Liver (tissue), 9 donors: ENCODE measurements around the gene TTC38. TPM values are rescaled to one million over a fixed set of nuclear protein-coding genes. Genes with fewer than 3 reads are reported as not detected.
"Not testable (repeated sequence)": the region's sequence is repeated elsewhere in the genome, so short reads cannot be mapped to it uniquely, and the experiment has no call there.

Source experiments
- DNase-seq: peaks from one replicate; pipeline ENCODE4 v3.0.0-alpha.2; 2017; ENCODE audit warnings: low spot score
- H3K27ac ChIP-seq, 2 donors: one replicate each; pipeline ENCODE4 v1.7.0; 2013; ENCODE audit warnings: inconsistent platforms in 2 of 2, low read length in 2 of 2, control low read depth in 1 of 2, low read depth in 1 of 2, mild to moderate bottlenecking in 1 of 2
- H3K27me3 ChIP-seq, 4 donors: one replicate each; pipeline versions ENCODE4 v1.6.1 to v1.7.0; 2013; ENCODE audit warnings: low read length in 3 of 4, inconsistent platforms in 1 of 4, mild to moderate bottlenecking in 1 of 4, moderate library complexity in 1 of 4; ENCODE audit not compliant: control insufficient read depth in 4 of 4, insufficient read depth in 4 of 4
- H3K36me3 ChIP-seq, 4 donors: one replicate each; pipeline versions ENCODE4 v1.6.1 to v1.7.0; 2013; ENCODE audit warnings: low read length in 3 of 4, mild to moderate bottlenecking in 3 of 4, low read depth in 1 of 4, moderate library complexity in 1 of 4; ENCODE audit not compliant: control insufficient read depth in 4 of 4, insufficient read depth in 3 of 4
- H3K4me1 ChIP-seq, 4 donors: one replicate each; pipeline versions ENCODE4 v1.6.1 to v1.7.0; 2013; ENCODE audit warnings: low read length in 3 of 4, mild to moderate bottlenecking in 3 of 4, moderate library complexity in 1 of 4; ENCODE audit not compliant: control insufficient read depth in 4 of 4, insufficient read depth in 4 of 4
- H3K4me3 ChIP-seq, 3 donors: one replicate each; pipeline versions ENCODE4 v1.6.1 to v1.7.0; 2013; ENCODE audit warnings: low read length in 3 of 3, control low read depth in 1 of 3, low read depth in 1 of 3, mild to moderate bottlenecking in 1 of 3
- H3K9ac ChIP-seq, 2 donors: one replicate each; pipeline ENCODE4 v1.7.0; 2013; ENCODE audit warnings: low read length in 2 of 2, mild to moderate bottlenecking in 2 of 2, moderate library complexity in 2 of 2, control low read depth in 1 of 2, low read depth in 1 of 2
- H3K9me3 ChIP-seq, 4 donors: one replicate each; pipeline versions ENCODE4 v1.6.1 to v1.7.0; 2013; ENCODE audit warnings: low read length in 3 of 4; ENCODE audit not compliant: control insufficient read depth in 4 of 4
- FOXA1 ChIP-seq: IDR thresholded peaks from 2 replicates; pipeline ENCODE4 v1.6.1; 2016; ENCODE audit warnings: antibody characterized with exemption
- FOXA2 ChIP-seq: IDR thresholded peaks from 2 replicates; pipeline ENCODE4 v1.6.1; 2016; ENCODE audit warnings: antibody characterized with exemption
- HNF4A ChIP-seq, 2 donors: conservative IDR thresholded peaks; 2 replicates each; pipeline ENCODE4 v1.6.1; 2016; ENCODE audit warnings: antibody characterized with exemption in 2 of 2, mild to moderate bottlenecking in 2 of 2
- HNF4G ChIP-seq: IDR thresholded peaks from 2 replicates; pipeline ENCODE4 v1.6.1; 2016; ENCODE audit warnings: antibody characterized with exemption
- JUND ChIP-seq, 2 donors: IDR thresholded peaks; 2 replicates each; pipeline ENCODE4 v1.6.1; 2016; ENCODE audit warnings: antibody characterized with exemption in 2 of 2
- NR2F2 ChIP-seq: IDR thresholded peaks from 2 replicates; pipeline ENCODE4 v1.6.1; 2016; ENCODE audit warnings: antibody characterized with exemption
- RAD21 ChIP-seq, 2 donors: IDR thresholded peaks; 2 replicates each; pipeline ENCODE4 v1.6.1; 2016; ENCODE audit warnings: antibody characterized with exemption in 2 of 2, mild to moderate bottlenecking in 2 of 2
- RXRA ChIP-seq, 2 donors: IDR thresholded peaks; 2 replicates each; pipeline ENCODE4 v1.6.1; 2017 to 2018; ENCODE audit warnings: antibody characterized with exemption in 2 of 2, mild to moderate bottlenecking in 1 of 2
- SP1 ChIP-seq: IDR thresholded peaks from 2 replicates; pipeline ENCODE4 v1.6.1; 2018; ENCODE audit warnings: antibody characterized with exemption, mild to moderate bottlenecking
- TAF1 ChIP-seq: conservative IDR thresholded peaks from 2 replicates; pipeline ENCODE4 v1.6.1; 2016; ENCODE audit warnings: antibody characterized with exemption, mild to moderate bottlenecking
- YY1 ChIP-seq: IDR thresholded peaks from 2 replicates; pipeline ENCODE4 v1.6.1; 2016; ENCODE audit warnings: antibody characterized with exemption, mild to moderate bottlenecking
- WGBS: extraction: QIAGEN DNeasy Blood & Tissue Kit; methylation state at CpG from one replicate; pipeline ENCODE4 v1.1.7; 2013; 5-methylcytosine and 5-hydroxymethylcytosine counted together
- polyA plus RNA-seq, 2 donors: library from polyadenylated mRNA; stranded (reverse) in 1 of 2; unstranded in 1 of 2; fragments of 200-250 nt in 1 of 2; fragments of >200 nt in 1 of 2; fragmentation: Nextera tagmentation in 1 of 2; extraction: Ambion mirVana in 1 of 2; gene quantifications; one replicate each; pipeline versions ENCODE4 v1.2.1 to v1.2.3, GENCODE V29; 2013 to 2015
- total RNA-seq, 2 donors: library from RNA; depleted of rRNA; stranded (reverse); fragments of >200 nt; gene quantifications; one replicate each; pipeline ENCODE4 v1.2.3, GENCODE V29; 2014
- TF ChIP-seq, protein P1 (sequence below): IDR thresholded peaks from 2 replicates; pipeline ENCODE4 v1.6.1; 2016; ENCODE audit warnings: antibody characterized with exemption, mild to moderate bottlenecking
- TF ChIP-seq, protein P2 (sequence below): IDR thresholded peaks from 2 replicates; pipeline ENCODE4 v1.6.1; 2016; ENCODE audit warnings: antibody characterized with exemption
- TF ChIP-seq, protein P3 (sequence below): IDR thresholded peaks from 2 replicates; pipeline ENCODE4 v1.6.1; 2016; ENCODE audit warnings: antibody characterized with exemption
- TF ChIP-seq, protein P4 (sequence below): fragments of 150-350 bp; IDR thresholded peaks from 2 replicates; pipeline ENCODE4 v1.5.1; 2017; ENCODE audit warnings: improper control_type of control experiment, low read depth, low read length; ENCODE audit not compliant: missing input control
- donor health status: healthy.
- donor health status: healthy.
- donor health status: healthy.
- donor health status: healthy.
- donor health status: healthy.

The TTC38 gene
- total and polyA plus RNA-seq, 4 donors, result 63.9 to 389 (median 128) TPM

DNA sequence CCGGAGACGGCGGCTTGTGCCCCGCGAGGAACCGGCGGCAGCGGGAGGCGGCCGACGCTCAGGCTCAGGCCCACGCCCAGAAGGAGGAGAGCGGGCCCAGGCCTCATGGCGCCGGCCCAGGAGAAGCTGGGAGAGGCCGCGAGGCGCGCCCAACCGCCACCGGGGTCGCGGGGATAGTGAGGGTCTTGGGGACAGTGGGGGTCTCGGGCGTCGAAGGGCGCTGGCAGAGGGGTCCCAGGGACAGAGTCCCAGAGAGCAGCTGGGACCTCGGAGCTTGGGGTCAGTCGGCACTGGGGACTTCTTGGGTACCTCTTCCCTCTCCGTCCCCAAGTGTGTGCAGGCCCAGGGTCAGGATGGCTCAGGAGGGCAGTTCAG lies 4.6 kb upstream of the TTC38 start, which contains the start of gene PKDREJ (continued):
- TF ChIP-seq YY1, result no peak
- TF ChIP-seq, protein P1, sequence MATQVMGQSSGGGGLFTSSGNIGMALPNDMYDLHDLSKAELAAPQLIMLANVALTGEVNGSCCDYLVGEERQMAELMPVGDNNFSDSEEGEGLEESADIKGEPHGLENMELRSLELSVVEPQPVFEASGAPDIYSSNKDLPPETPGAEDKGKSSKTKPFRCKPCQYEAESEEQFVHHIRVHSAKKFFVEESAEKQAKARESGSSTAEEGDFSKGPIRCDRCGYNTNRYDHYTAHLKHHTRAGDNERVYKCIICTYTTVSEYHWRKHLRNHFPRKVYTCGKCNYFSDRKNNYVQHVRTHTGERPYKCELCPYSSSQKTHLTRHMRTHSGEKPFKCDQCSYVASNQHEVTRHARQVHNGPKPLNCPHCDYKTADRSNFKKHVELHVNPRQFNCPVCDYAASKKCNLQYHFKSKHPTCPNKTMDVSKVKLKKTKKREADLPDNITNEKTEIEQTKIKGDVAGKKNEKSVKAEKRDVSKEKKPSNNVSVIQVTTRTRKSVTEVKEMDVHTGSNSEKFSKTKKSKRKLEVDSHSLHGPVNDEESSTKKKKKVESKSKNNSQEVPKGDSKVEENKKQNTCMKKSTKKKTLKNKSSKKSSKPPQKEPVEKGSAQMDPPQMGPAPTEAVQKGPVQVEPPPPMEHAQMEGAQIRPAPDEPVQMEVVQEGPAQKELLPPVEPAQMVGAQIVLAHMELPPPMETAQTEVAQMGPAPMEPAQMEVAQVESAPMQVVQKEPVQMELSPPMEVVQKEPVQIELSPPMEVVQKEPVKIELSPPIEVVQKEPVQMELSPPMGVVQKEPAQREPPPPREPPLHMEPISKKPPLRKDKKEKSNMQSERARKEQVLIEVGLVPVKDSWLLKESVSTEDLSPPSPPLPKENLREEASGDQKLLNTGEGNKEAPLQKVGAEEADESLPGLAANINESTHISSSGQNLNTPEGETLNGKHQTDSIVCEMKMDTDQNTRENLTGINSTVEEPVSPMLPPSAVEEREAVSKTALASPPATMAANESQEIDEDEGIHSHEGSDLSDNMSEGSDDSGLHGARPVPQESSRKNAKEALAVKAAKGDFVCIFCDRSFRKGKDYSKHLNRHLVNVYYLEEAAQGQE, result no peak

DNA sequence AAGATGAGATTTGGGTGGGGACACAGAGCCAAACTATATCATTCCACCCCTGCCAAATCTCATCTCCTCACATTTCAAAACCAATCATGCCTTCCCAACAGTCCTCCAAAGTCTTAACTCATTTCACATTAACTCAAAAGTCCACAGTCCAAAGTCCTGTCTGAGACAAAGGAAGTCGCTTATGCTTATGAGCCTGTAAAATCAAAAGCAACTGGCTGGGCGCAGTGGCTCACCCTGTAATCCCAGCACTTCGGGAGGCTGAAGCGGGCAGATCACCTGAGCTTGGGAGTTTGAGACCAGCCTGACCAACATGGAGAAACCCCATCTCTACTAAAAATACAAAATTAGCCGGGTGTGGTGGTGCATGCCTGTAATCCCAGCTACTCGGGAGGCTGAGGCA lies 3.3 kb upstream of the TTC38 start:
- not testable (repeated sequence) for H3K27ac ChIP-seq
- TF ChIP-seq SP1, result peak; percentile 70
- peak; percentile 72 for TF ChIP-seq HNF4G
- peak; percentile 16 to 36 for TF ChIP-seq RXRA (IDR thresholded peaks at IDR 0.05)
- peak; percentile 78 to 89 for TF ChIP-seq HNF4A (conservative IDR thresholded peaks at IDR 0.05)

DNA sequence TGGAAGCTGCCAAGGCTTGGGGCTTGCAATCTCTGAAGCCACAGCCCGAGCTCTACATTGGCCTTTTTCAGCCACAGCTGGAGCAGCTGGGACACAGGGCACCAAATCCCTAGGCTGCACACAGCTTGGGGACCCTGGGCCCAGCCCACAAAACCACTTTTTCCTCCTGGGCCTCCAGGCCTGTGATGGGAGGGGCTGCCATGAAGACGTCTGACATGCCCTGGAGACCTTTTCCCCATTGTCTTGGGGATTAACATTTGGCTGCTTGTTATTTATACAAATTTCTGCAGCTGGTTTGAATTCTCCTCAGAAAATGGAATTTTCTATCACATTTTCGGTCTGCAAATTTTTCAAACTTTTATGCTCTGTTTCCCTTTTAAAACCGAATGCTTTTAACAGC lies 2.2 kb upstream of the TTC38 start:
- DNase-seq, H3K4me3 ChIP-seq, H3K27ac ChIP-seq, H3K9me3 ChIP-seq, H3K27me3 ChIP-seq, H3K36me3 ChIP-seq, H3K9ac ChIP-seq: not testable (repeated sequence)
- WGBS, result 95% methylated on average over 4 of the region's 4 CpGs
- H3K4me1 ChIP-seq, result peaks cover 0 to 27% (median 20%) of the 10 kb centered on the region in 4 donors

More for the DNA sequence above, 3.3 kb upstream of the TTC38 start:
- WGBS, result 75% methylated on average over 6 of the region's 6 CpGs
- H3K4me1 ChIP-seq, result peaks cover 0 to 16% (median 14%) of the 10 kb centered on the region in 4 donors
- H3K4me3 ChIP-seq, DNase-seq, H3K9ac ChIP-seq, H3K27me3 ChIP-seq, H3K9me3 ChIP-seq, H3K36me3 ChIP-seq: not testable (repeated sequence)

DNA sequence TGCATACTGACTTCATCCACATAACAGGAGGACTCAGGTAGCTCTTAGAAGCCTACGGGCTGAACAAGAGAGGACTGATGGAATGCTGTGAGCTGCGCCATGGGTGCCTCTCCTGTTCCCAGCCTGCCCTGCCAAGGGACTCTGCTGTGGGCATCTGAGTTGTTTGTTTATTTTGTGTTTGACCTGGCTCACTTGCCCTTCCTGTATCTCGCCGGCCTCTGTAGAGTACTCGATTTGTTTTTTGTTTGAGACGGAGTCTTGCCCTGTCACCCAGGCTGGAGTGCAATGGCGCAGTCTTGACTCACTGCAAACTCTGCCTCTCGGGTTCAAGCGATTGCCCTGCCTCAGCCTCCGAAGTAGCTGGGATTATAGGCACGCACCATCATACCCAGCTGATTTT lies 1.8 kb downstream of the TTC38 start:
- H3K36me3 ChIP-seq, result peaks cover 5 to 35% (median 25%) of the 10 kb centered on the region in 4 donors
- H3K27ac ChIP-seq, result peak overlapping the region; percentile 95 to 96
- DNase-seq, result no peak
- H3K9me3 ChIP-seq, result no peaks in the 10 kb centered on the region
- WGBS, result 29% methylated on average over 11 of the region's 11 CpGs
- H3K9ac ChIP-seq, result peak overlapping the region in 1 of 2 donors; percentile 64
- peak; percentile 44 for TF ChIP-seq FOXA2
- TF ChIP-seq JUND (IDR thresholded peaks at IDR 0.05), result no peak
- TF ChIP-seq HNF4A (conservative IDR thresholded peaks at IDR 0.05), result peak in 1 of 2 donors; percentile 64
- no peak for TF ChIP-seq NR2F2
- TF ChIP-seq, protein P2, sequence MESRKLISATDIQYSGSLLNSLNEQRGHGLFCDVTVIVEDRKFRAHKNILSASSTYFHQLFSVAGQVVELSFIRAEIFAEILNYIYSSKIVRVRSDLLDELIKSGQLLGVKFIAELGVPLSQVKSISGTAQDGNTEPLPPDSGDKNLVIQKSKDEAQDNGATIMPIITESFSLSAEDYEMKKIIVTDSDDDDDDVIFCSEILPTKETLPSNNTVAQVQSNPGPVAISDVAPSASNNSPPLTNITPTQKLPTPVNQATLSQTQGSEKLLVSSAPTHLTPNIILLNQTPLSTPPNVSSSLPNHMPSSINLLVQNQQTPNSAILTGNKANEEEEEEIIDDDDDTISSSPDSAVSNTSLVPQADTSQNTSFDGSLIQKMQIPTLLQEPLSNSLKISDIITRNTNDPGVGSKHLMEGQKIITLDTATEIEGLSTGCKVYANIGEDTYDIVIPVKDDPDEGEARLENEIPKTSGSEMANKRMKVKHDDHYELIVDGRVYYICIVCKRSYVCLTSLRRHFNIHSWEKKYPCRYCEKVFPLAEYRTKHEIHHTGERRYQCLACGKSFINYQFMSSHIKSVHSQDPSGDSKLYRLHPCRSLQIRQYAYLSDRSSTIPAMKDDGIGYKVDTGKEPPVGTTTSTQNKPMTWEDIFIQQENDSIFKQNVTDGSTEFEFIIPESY, result no peak
- TF ChIP-seq RXRA (IDR thresholded peaks at IDR 0.05), result peak; percentile 53 to 74
- TF ChIP-seq TAF1, result peak; percentile 92
- TF ChIP-seq RAD21 (IDR thresholded peaks at IDR 0.05), result peak in 1 of 2 donors; percentile 33
- peak; percentile 8 for TF ChIP-seq SP1
- peak; percentile 53 for TF ChIP-seq YY1
- TF ChIP-seq, protein P3, sequence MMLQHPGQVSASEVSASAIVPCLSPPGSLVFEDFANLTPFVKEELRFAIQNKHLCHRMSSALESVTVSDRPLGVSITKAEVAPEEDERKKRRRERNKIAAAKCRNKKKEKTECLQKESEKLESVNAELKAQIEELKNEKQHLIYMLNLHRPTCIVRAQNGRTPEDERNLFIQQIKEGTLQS, result no peak
- peak; percentile 26 for TF ChIP-seq FOXA1
- TF ChIP-seq, protein P4, sequence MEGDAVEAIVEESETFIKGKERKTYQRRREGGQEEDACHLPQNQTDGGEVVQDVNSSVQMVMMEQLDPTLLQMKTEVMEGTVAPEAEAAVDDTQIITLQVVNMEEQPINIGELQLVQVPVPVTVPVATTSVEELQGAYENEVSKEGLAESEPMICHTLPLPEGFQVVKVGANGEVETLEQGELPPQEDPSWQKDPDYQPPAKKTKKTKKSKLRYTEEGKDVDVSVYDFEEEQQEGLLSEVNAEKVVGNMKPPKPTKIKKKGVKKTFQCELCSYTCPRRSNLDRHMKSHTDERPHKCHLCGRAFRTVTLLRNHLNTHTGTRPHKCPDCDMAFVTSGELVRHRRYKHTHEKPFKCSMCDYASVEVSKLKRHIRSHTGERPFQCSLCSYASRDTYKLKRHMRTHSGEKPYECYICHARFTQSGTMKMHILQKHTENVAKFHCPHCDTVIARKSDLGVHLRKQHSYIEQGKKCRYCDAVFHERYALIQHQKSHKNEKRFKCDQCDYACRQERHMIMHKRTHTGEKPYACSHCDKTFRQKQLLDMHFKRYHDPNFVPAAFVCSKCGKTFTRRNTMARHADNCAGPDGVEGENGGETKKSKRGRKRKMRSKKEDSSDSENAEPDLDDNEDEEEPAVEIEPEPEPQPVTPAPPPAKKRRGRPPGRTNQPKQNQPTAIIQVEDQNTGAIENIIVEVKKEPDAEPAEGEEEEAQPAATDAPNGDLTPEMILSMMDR, result no peak
- no peaks in the 10 kb centered on the region for H3K27me3 ChIP-seq
- peaks cover 0 to 28% (median 20%) of the 10 kb centered on the region in 4 donors for H3K4me1 ChIP-seq
- peak overlapping the region; percentile 57 to 97 (median 97) for H3K4me3 ChIP-seq
